ENCODE measurements around the gene PRSS3.
"Not testable (repeated sequence)": the region's sequence is repeated elsewhere in the genome, so short reads cannot be mapped to it uniquely, and the experiment has no call there.

PRSS3 gene

GRCh38 chr9:33785914-33786313, 9.4 kb upstream of the PRSS3 start:
- DNase-seq, result no peak

DNA sequence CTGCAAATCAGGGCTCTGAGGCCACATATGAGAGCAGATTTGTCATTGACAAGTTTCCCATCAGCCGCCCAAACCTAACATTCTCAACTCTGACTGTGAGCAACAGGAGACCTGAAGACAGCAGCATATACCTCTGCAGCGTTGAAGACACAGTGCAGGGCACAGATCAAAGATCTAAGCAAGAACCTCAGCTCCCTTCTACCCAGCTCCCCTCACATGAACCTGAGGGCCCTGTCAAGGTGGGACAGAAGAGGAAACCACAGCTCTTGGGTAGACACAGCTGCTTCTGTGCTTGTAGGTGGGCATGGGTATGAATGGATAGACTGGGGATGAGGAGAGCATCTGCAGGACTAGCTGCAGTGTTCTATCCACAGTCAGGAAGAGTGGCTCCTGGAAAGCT, 8.7 kb upstream of the PRSS3 start:
- no peak for DNase-seq

DNA sequence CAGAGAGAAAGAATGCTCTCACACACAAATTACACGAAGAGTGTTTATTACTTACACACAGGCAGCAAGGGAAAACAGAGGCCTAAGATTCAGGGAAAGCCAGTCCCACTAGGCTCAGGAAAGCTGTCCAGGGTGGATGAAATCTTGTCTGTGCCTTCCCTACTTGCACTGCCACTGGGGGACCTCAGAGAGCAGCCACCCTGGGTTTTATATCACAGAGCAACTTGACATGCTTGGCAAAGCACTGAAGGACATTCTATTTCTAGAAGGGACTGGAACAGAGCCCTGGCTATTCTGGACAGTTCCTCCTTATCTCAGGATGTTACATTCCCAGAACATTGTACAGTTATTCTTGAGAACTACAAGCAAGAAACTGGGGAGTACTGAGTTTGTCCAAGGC, 7.5 kb upstream of the PRSS3 start:
- no peak for DNase-seq

DNA sequence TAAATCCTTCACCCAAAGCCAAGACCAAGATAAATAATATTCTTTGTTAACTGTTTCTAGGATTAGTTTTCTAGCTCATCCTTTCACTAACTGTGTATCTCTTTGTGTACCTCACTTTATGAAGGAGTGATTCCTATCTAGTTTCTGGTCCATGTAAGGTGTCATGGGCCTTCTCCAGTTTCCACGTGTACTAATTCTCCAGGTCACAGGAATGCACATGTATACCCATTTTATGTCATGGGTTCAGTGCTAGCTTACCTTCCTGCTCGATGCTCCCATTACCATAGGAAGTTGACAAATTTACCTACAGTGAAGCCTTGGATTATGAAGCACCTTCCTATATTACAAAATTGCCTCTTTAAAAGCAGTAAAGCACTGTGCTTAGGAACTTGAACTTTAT, 5.9 kb upstream of the PRSS3 start:
- DNase-seq, result not testable (repeated sequence)

GRCh38 chr9:33791117-33791516, 4.2 kb upstream of the PRSS3 start:
- DNase-seq, result no peak

DNA sequence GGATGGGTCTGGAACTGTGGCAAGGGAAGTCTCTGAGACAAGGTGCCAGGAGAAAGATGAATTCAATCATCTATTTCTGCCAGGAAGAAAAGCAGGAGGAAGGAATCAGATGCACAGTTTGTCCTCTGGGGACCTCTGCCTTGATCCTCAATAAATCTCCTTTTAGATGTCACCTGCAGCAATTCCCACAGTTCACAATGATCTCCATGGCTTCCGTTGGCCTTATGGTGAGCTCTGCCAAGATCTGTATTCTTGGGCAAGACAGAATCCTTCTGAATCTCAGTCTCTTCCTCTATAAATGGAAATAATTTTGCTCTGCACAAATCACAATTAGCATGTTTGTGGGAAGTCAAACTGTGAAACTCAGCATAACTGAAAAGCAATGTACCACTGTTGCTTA, 1.9 kb upstream of the PRSS3 start:
- not testable (repeated sequence) for DNase-seq

GRCh38 chr9:33794560-33794959, 801 bp upstream of the PRSS3 start:
- DNase-seq, result no peak

GRCh38 chr9:33795819-33796218, 458 bp downstream of the PRSS3 start:
- DNase-seq, result no peak

DNA sequence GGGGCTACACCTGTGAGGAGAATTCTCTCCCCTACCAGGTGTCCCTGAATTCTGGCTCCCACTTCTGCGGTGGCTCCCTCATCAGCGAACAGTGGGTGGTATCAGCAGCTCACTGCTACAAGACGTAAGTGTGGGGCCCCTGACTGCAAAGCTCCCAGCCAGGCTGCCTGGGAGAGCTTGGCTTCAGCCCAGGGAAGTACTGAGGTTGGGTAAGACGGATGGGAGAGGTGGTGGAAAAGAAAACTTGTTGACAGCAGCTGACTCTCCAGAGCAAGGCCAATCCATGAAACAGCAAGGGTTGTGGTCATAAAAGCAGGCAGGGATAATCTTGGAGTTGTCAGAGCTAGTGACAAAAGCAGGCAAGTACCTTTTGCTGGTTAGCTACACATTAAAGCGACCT, 1.3 kb downstream of the PRSS3 start:
- not testable (repeated sequence) for DNase-seq

DNA sequence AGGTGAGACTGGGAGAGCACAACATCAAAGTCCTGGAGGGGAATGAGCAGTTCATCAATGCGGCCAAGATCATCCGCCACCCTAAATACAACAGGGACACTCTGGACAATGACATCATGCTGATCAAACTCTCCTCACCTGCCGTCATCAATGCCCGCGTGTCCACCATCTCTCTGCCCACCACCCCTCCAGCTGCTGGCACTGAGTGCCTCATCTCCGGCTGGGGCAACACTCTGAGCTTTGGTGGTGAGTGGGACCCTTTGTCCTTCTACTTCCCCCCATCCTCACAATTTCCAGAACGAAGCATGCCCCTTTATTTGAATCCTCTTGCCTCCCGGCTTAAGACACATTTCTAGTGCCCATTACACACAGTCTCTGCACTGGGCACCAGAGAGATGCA, 2.5 kb downstream of the PRSS3 start:
- DNase-seq, result no peak

GRCh38 chr9:33798545-33798944, 3.2 kb downstream of the PRSS3 start:
- DNase-seq, result no peak

DNA sequence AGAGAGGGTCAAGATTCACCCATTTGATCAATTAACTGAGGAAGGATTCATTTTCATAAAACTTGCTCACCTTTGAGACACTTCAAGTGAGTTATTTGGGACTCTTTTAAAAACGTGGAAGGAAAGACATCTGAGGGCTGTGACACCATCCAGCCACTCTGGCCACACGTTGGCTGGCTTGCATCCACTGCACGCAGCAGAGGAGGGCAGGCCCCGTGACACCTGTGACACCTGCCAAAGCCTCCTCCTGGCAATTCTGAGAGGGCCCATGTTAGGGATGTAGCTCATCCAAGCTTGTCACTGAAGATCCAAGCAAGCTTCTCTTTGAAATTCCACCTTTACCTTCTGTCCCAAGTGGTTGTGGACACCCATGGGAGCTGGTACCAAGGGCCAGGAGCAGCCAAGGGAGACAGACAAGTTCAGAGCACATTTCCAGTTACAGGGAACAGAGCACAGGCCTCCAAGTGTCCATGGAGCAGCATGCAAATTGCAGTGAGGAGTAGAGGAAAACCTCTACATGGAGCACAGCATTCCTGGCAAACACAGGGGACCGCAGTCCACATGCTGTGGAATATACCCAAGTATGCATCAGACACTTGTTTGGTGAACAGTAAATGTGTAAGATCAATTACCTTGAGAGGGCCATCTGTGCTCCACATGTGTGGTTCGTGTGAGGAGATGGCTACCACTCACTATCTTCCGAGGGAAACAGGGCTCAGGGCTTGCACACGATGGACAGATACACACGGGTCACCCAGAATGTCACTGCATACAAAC, 4.8 kb downstream of the PRSS3 start:
- no peak for DNase-seq

- DNase-seq, result no peak
Observed at GRCh38 chr9:33800886-33801285, 5.5 kb downstream of the PRSS3 start.

GRCh38 chr9:33801943-33802500, 6.7 kb downstream of the PRSS3 start:
- not testable (repeated sequence) for DNase-seq

DNA sequence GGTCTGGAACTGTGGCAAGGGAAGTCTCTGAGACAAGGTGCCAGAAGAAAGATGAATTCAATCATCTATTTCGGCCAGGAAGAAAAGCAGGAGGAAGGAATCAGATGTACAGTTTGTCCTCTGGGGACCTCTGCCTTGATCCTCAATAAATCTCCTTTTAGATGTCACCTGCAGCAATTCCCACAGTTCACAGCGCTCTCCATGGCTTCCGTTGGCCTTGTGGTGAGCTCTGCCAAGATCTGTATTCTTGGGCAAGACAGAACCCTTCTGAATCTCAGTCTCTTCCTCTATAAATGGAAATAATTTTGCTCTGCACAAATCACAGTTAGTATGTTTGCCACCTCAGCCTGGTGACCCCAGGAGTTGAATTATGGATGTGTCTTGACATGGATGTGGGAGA, 8.8 kb downstream of the PRSS3 start:
- not testable (repeated sequence) for DNase-seq

- not testable (repeated sequence) for DNase-seq
Observed at GRCh38 chr9:33807156-33807555, 11.8 kb downstream of the PRSS3 start.

DNA sequence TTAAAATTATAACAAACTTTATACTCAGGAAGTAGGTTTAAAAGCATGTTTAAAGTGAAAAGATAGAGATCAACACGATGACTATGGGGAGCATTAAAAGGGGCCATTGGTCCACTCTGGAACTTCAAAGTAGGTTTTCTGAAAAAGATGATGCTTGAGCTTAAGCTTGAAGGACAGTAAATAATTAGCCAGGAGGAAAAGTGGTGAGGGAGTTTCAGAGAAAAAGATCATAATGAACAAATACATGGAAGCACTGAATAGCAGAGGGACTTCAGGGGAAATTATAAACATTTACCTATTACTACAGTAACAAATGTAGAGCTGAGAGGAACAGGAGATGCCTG, 13.6 kb downstream of the PRSS3 start:
- DNase-seq, result not testable (repeated sequence)

DNA sequence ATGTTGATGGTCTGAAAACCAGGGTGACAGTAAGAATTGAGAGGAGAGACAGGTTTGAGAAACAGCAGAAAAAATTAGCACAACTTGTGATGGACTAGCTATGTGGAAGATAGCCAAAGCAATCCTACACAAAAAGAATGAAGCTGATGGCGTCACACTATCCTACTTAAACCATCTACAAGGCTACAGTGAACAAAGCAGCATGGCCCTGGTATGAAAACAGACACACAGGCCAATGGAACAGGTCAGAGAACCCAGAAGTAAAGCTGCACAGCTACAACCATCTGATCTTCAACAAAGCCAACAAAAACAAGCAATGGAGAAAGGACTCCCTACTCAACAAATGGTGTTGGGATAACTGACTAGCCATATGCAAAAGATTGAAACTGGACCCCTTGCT, 14.1 kb downstream of the PRSS3 start:
- DNase-seq, result no peak

DNA sequence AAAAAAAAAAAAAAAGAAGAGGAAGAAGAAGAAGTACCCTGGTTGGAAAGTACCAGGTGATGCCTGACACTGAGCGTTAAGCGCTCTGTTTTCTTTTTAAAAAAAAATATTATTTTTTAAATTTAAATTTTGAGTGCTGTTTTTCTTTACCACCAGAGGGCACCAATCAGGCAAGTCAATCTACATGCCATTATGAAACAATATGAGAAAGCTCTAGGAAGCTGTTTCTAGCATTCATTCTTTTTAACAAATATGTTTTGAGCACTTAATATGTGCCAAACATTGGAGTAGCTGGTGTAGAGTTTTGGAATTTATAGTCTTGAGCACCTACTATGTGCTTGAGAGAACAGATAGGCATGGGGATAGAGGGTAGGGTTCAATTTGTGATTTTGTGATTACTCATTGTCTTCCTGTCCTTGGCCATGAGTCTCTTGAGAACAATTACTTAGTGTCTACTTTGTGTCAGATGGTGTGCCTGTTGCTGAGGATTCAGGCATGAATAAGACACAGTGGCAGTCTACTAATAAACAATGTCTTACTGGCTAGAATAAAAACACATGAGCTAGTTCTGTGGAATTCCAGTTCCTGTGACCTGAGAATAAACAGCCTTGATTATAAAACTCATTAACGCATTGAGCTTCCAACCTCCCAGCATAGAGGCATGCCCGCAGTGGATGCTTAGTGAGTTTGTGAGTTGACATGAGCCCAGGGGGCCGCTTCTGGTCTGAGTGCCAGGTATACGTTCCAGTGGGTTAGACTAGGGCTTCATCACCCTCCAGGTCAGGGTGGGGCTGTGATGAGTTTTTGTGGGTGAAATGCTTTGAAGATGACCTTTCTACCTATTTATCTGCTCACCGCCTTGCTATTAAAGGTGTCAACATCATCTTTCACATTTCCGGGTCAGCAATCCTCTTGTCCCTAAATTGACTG, 18.6 kb downstream of the PRSS3 start:
- peak in 21 of 56 donors; percentile 4 to 66 (median 22) for DNase-seq

- DNase-seq, result no peak
Observed at GRCh38 chr9:33815781-33816180, 20.4 kb downstream of the PRSS3 start.

DNA sequence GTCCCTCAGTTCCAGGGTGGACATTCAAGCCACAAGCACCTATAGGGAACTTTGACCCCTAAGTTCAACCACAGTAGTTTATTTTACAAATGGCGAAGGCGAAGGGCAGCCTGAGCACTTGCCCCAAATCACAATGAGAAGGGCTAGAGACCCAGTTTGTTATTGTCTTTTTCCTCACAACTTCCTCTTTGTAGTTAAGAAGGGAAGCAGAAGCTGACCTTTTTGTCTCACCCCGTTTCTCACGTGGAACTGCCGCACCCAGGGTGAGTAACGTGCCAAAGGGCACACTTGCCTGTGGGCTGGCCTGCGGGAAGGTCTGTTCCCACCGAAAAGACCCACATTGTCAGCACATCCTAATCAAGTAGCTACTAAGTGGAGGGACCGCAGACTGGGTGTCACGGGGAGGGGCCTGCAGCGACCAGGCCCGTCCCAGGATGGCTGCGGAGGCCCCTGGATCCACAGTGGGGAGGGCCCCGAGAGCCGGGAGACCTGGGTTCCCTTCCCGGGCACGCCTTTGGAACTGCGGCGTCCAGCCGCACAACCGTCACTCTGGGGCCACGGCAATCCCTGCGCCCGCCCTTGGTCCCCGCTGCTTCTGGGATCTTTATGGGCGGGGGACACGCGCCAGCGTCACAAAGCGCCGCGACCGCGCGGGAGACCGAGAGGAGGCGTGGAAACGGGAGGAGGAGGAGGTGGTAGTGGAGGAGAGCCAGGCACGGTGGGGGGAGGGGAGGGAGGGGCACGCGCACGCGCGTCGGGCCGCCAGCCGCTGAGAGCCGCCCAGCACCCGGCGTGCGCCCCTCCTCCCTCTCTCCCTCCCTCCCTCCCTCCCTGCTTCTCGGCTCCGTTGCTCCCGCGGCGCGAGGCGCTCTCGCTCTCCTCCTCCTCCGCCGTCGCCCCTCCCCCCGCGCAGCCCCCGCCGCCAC, 21.2 kb downstream of the PRSS3 start, which contains the start of gene UBE2R2:
TSS of gene UBE2R2 (plus strand) at position 834 of the 926 bp plus-strand sequence. CDS start 598 bp downstream, outside the sequence.
- DNase-seq, result peak; percentile 68 to 98 (median 91)

Data from amygdala (tissue), 56 donors.